GM18519 (cell line): ENCODE results near the gene YPEL2.
"Not testable (repeated sequence)": the region's sequence is repeated elsewhere in the genome, so short reads cannot be mapped to it uniquely, and the experiment has no call there.

Experiments used
- ATAC-seq: cut with Tn5 transposase; IDR thresholded peaks from one replicate; pipeline ENCODE4 v1.9.1; 2021; ENCODE audit warnings: mild to moderate bottlenecking, moderate library complexity; ENCODE audit not compliant: unreplicated experiment, low FRiP score

Gene YPEL2

GRCh38 chr17:59372138-59372751, 40.8 kb downstream of the YPEL2 start:
- ATAC-seq: no peak

DNA sequence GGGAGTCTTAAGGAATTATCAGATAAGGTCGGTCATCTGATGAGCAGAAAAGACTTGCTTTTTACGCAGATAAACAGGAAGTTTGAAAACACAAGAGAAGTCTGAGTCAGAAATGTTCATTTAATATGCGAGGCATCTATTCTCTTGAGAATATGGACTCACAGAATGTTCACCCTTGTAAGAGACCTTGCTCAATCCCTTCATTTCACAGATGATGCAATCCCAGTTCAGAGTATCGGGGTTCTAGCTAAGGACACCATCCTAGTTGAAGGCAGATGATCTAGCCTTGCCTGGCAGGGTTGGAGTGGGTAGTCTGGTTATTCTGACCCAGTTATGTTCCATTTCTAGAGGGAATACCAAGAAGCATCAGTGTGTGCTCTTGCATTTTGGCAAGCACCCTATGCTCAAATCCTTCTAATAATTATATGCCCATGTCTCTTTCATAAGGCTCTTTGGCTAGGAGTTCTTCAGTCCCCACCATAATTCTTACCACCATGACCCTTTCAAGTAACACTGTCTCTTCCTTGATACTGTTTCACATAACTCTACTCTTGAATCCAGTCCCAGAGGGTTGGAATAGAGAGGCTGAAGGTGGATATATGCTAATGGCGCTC, 42.5 kb downstream of the YPEL2 start:
- ATAC-seq: no peak

DNA sequence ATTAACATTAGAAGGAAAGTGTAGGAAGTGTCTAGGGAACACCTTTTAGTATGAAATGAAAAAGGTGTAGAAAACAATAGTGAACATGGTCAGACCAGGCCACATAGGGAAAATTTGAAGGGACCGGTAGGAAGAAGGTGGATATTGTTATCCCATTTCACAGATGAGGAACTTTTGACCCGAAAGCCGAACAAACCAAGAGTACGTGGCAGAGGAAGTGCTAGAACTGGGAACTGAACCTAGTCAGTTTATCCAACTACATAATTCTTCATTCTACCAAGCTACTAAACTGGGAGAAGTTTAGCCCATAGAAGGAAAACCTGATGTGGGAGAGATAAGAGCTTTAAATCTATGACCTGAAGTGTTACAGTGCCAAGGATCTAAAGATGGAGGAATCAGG, 43.2 kb downstream of the YPEL2 start:
- ATAC-seq: no peak

DNA sequence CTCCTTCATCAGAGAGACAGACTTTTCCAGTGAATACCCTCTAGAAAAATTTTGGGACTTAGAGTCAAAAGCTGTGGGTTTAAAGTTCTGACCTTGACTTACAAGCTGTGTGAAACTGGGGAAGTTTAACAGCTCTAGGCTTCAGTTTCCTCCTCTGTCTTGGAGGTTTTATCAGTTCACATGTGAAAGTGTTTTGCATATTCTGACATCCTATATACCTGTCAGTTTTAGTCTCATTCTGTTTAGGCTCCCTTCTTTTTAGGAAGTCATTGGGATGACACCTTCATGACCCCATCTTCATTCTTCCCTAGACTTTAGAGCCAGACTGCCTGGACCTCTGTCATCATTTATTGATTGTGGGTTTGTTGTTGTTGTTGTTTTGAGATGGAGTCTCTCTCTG, 44.4 kb downstream of the YPEL2 start:
- ATAC-seq: no peak

GRCh38 chr17:59376506-59376905, 45.1 kb downstream of the YPEL2 start:
- ATAC-seq: no peak

DNA sequence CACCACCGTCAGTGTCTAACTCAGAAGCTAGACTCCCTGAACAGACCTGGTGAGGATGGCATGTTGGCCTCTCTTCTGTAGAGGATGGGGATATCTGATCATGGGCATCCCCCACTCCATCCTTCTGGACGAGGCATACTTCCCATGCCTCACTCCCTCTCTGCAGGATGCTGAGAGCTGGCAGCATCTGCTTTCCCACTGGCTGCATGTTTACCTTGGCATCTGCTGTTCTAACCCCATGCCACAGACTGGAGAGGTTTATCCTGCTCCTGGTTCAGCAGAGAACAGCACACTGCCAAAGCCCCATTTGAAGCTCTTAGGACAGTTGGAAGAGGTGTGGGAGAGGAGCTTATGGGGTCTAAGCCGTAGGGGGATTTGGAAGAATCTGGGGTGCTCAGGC, 46.0 kb downstream of the YPEL2 start:
- ATAC-seq: no peak

DNA sequence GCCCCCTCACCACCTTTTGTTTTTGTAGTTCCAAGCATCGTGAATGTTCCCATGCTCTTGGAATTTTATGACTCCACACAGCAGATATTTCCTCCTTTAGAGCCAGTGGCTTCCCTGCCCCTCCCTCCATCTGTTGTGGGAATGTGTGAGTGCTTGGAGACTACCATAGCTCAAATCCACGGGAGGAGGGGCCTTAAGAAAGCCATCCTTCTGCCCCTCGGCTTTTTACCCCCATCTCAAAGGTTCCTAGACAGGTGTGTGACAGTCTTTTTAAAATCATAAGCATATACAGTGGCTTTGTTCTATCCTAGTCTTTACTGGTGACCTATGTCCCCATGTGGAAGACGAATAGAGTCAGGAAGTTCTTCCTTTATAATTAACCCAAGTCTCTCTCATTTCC, 47.2 kb downstream of the YPEL2 start:
- no peak for ATAC-seq

GRCh38 chr17:59380474-59380873, 49.0 kb downstream of the YPEL2 start:
- no peak for ATAC-seq

DNA sequence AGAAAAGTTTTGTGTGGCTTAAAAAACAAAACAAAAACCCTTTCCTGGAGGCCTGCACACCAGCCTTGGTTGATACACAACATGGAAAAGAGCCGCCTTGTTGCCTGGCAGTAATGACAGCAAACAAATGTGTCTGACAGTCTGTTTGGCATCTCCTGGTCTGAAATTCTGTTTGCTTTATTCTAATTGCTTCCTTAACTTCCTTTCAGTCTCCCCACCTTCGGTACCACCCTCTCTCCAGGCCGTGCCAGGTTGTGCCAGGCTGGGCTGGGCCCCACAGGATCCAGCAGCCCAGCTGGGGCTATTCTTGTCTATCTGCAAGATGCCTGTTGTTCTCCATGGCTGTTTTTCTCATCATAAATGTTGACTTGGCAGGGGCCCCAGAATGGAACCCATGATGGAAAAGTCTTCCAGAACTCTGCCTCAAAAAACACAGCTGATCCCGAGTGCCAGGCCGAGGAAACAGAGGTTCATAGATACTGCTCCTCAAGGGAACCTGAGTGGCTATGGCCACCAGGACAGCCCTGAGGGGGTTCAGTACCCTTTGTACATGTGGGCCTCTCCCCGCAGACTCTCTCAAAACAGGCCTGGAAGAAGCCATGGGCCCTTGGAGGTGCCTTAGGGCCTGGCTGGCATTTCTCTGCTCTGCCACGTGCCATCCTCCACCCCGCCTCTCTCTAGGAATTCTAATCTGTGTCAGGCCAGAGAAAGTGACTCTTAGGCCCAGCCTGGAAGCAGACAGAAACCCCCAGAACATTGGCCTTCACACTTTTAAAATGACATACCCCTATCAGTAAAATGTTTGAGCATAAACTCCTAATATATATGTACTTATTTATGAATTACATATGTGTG, 50.5 kb downstream of the YPEL2 start:
- no peak for ATAC-seq

DNA sequence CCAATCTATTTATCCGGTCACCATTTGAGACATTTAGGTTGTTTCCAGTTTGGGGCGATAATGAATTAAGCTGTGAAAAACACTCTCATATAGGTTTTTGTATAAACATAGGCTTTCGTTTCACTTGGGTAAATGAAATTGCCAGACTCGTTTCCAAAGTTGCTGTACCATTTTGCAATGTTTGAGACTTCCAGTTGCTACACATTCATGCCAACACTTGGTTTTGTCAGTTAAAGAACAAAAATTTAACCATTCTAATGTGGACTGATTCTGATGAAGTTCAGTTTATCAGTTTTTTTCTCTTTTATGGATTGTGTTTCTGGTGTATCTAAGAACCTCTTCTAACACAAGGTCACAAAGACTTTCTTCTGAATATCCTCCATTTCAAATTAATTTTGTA, 52.4 kb downstream of the YPEL2 start:
- ATAC-seq: no peak

GRCh38 chr17:59387351-59388068, 56.1 kb downstream of the YPEL2 start:
- ATAC-seq: no peak

DNA sequence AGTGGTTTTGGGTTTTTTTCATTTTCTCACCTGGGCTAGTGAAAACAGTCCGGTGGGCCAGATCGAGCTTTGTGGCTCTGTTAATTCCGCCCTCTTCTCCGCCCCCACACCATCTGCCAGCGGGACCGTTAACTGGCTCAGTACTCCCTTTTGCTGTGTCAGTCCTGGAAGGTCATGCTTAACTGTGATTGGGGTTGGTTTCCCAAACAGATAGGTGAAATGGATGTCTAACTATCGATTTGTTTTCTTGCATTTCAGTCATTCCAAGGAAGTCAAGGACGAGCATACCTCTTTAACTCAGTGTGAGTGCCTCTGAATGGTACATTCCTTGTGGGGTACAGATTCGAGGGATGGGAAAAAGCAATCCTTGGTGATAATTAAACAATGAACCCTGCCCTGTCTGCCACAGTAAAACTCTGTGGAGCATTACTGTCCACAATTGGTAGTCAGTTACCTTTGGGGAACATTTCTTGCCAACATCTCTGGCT, 56.7 kb downstream of the YPEL2 start:
- no peak for ATAC-seq

DNA sequence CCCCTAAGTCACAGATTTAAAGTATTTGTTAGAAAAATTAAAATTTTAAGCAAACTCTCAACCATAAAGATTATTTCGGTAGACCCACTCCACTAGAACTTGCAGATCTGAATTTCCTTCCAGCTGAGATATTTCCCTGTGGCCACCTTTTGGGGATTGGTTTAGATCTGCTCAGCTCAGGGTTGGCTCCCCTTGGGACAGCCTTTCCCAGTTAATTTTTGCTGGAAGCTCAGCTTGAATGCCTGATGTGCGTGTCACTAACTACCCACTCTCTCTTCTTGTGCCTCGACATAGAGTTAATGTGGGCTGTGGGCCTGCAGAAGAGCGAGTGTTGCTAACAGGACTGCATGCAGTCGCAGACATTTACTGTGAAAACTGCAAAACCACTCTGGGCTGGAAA, 57.6 kb downstream of the YPEL2 start:
- no peak for ATAC-seq

DNA sequence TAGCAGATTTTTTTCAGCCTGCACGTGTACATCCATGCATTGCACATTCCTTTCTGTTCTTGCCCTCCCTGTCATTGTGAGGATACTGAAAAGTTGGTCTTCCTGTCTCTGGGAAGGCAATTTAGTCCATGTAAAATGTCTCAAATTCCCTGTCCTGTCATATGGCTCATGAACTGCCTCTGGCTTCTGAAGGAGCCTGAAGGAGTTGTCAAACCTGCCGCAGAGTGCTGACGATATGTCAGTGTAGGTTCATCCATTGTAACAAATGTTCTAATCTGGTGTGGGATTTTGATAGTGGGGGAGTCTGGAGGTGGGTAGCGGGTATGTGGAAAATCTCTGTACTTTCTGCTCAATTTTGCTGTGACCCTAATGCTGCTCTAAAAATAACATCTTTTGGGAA, 59.6 kb downstream of the YPEL2 start:
- ATAC-seq: no peak

GRCh38 chr17:59392973-59393679, 61.7 kb downstream of the YPEL2 start:
- no peak for ATAC-seq

GRCh38 chr17:59393742-59394410, 62.4 kb downstream of the YPEL2 start:
- not testable (repeated sequence) for ATAC-seq

DNA sequence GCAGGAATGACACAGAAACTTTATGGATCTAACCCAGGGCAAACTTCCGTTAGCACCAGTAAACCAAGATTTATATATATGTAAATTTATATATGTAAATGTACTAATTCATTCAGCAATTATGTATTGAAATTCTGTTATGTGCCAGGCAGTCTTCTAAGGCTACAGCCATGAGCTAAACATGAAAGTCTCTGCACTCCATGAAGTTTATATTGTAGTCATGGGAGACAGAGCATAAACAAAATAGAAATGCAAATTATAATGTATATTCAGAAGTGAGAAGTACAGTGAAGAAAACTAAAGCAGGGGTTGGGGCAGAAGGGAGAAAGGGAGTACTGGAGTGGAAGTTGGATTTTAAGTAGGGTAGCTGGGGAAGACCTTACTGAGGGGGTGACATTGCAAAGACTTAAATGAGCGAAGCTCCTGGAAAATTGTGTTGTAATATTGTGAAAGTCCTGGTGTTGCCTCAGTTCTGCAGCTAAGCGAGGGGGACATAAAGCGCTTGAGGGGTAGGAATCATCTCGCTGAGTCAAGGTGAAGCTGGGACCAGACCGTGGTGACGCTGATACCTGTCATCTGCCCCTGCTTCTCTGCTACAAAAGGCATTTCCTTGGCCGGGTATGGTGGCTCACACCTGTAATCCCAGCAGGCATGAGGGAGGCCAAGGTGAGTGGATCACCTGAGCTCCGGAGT, 64.8 kb downstream of the YPEL2 start:
- ATAC-seq: no peak

DNA sequence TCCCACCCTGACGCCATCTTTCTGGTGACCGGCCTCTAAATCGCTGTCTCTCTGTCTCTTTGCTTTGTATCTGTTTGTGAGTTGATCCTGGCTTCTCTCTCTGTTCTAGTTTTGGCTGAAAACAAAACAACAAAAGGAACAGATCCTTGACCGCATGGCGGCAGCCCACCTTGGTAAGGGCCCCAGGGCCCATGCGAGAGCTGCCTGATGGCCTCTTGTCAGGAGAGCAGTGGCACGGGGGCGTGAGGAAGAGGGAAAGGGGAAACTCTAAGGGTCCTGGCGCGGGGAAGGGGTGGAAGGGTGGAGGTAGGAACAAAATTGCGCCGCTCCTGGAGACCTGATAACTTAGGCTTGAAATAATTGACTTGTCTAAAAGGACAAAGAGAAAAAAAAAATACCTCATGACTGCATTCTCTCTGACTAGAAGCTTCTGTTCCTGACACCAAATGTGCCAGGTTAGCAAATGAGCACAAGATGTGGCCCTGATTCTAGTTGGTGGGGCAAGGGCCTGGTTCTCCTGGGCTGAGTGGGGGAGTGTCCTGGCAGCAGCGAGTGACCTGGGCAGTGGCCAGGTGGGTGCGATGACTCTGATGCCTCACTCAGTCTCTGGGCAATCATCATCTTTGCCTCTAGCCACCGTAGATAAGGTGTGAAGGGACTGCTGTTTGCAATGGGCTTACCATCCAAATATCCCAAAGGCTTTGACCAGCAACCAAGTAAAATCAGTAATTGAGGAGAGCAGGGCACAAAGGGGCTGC, 66.0 kb downstream of the YPEL2 start:
- ATAC-seq: no peak

DNA sequence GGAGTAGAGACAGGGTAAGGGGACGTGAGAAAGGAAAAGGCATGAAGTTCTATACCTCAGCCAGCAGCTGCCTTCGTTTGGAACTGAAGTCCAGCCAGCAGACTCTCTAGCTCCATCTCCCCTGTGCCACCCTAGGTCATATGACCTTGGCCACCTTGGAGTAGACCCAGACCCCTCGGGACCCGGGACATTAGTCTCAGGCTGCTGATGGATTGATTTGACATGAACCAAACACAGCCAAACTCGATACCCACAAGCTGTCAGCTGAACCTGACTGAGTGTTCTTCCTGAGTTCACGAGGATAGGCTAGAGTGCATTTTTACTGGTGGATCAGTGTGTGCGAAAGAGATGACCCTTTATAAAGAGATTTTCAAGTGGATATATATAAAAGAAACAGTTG, 68.5 kb downstream of the YPEL2 start:
- no peak for ATAC-seq
